ENCODE results near the gene IGF2.
"Not testable (repeated sequence)": the region's sequence is repeated elsewhere in the genome, so short reads cannot be mapped to it uniquely, and the experiment has no call there.

IGF2 gene, protein sequence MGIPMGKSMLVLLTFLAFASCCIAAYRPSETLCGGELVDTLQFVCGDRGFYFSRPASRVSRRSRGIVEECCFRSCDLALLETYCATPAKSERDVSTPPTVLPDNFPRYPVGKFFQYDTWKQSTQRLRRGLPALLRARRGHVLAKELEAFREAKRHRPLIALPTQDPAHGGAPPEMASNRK

DNA sequence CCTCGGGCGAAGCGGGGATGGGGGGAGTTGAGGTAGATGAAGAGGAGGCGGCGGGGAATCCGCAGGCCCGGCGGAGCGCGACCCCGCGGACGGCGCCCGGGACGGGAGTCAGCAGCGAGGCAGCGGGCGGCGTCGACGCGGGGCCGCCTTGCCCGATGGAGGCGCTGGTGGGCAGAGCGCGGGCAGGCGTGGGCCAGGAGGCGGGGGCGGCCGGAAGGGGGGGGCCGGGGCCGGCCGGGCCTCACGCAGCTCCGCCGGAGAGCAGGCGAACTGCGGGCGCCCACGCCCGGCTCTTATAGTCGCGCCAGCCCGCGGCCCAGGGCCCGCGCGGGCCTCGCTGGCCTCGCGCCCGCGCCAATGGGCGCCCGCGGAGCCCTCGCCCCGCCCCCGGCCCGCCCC, at the start of gene IGF2:
TSS of gene IGF2 (minus strand) at position 267 of the 399 bp plus-strand sequence. CDS start 3,866 bp downstream, outside the sequence.
- no peak for DNase-seq (ENCODE audit: low read depth in 3 of 3)

- DNase-seq (ENCODE audit: low read depth in 3 of 3) = no peak
Observed at GRCh38 chr11:2188745-2189144, 49.6 kb upstream of the IGF2 start.

GRCh38 chr11:2187280-2187707, 48.1 kb upstream of the IGF2 start:
- DNase-seq (ENCODE audit: low read depth in 3 of 3) = no peak

GRCh38 chr11:2186669-2187279, 47.6 kb upstream of the IGF2 start:
- DNase-seq (ENCODE audit: low read depth in 3 of 3) = peak; percentile 9 to 24 (median 23)

GRCh38 chr11:2185324-2186085, 46.3 kb upstream of the IGF2 start:
- DNase-seq (ENCODE audit: low read depth in 3 of 3) = no peak

DNA sequence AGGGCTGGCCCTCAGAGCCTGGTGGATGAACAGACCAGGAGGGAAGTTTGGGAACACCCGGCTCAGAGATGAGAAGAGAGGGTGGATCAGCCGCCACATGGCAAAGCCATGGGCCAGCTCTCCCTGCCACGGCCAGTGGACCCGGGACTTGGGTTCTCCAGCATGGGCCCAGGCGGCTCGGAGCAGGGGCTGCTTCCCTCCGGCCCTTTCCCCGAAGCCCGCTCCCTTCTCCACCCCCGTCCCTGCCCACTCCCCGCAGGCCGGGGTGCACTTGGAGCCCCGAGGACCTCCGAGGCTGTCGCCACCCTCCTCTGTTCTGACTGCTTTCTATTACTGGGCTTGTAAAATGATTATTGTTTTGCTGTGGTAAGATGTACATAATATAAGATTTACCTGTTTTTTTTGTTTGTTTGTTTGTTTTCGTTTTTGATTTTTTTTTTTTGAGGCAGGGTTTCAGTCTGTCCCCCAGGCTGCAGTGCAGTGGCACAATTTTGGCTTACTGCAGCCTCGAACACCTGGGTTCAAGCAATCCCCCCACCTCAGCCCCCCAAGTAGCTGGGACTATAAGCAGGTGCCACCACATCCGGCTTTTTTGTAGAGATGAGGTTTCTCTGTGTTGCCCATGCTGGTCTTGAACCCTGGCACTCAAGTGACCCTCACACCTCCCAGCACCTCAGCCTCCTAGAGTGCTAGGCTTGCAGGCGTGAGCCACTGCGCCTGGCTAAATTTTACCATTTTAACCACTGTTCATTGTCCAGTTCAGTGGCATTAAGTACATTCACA, 43.7 kb upstream of the IGF2 start:
- no peak for DNase-seq (ENCODE audit: low read depth in 3 of 3)

- no peak for DNase-seq (ENCODE audit: low read depth in 3 of 3)
Observed at GRCh38 chr11:2182075-2182474, 42.9 kb upstream of the IGF2 start.

GRCh38 chr11:2180789-2181370, 41.7 kb upstream of the IGF2 start:
- no peak for DNase-seq (ENCODE audit: low read depth in 3 of 3)

DNA sequence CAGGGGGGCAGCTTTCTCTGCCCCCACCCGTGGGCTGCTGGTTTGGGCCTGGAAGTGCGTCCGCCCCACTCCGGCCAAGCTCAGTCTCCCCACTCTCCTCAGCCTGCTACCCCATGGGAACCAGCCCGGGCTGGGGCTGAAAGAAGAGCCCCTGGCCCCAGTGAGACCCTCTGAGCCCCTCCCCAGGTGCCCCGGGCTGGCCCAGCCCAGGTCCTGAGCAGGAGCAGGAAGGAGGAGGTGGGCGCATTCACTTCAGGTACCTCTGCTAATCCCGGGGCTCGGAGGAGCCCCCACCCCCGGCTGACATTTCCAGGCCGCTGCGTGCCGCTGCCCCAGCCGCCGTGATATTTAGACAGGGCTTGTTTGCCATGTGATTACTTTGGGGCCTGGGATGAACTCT, 41.2 kb upstream of the IGF2 start:
- no peak for DNase-seq (ENCODE audit: low read depth in 3 of 3)

DNA sequence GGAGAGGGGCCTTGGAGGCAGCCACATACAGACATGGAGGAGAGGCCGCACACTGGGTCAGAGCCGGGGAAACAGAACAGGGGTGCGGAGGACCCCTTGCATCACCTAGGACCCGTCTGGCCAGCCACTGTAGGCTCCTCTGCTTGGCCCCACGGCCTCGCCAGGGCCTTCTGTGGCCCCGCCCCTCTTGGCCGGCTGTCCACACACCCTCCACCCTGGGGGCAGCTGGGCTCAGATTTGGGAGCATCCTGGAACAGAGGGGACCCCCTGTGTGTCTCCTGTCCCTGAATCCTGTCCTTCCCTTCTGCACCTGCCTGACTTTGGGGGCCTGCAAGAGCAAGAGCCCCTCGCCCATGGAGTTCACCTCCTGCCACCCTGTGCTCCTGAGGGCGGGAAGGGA, 40.3 kb upstream of the IGF2 start:
- DNase-seq (ENCODE audit: low read depth in 3 of 3) = no peak

- DNase-seq (ENCODE audit: low read depth in 3 of 3) = no peak
Observed at GRCh38 chr11:2178906-2179494, 39.8 kb upstream of the IGF2 start.

DNA sequence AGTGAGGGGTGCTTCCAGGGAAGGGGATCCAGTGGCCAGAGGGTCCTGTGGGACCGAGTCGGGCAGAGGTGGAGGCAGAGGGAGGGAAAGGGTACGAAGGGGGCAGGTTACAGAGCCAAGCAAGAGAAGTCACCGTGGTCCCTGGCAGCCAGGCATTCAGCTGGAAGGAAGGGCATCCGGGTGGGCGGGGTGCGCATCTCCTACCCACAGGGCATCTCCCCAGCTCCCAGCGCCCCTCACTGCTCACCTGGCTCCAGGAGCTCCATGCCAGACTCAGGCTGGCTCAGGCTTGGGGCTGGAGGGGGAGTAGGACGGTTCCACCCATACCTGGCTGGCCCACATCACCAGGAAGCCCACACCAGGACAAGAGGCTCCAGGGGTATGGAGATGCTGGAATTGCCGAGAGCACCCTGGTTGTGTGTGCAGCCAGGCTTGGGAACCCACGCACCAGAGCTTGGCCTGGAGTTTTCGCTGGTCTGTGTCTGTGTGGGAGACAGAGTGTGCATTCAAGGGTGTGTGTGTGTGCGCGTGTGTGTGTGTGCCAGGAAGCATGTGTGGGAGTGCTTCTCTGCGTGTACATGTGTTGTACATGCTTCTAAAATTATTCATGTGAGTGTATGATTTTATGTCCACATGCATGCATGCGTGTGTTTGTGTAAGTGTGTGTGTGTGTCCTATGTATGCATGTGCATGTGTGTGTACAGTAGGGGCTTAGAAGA, 39.0 kb upstream of the IGF2 start:
- not testable (repeated sequence) for DNase-seq (ENCODE audit: low read depth in 3 of 3)

- no peak for DNase-seq (ENCODE audit: low read depth in 3 of 3)
Observed at GRCh38 chr11:2177076-2177475, 37.9 kb upstream of the IGF2 start.

- no peak for DNase-seq (ENCODE audit: low read depth in 3 of 3)
Observed at GRCh38 chr11:2176389-2176900, 37.3 kb upstream of the IGF2 start.

GRCh38 chr11:2175659-2176058, 36.5 kb upstream of the IGF2 start:
- no peak for DNase-seq (ENCODE audit: low read depth in 3 of 3)

GRCh38 chr11:2174361-2174760, 35.2 kb upstream of the IGF2 start:
- DNase-seq (ENCODE audit: low read depth in 3 of 3) = no peak

DNA sequence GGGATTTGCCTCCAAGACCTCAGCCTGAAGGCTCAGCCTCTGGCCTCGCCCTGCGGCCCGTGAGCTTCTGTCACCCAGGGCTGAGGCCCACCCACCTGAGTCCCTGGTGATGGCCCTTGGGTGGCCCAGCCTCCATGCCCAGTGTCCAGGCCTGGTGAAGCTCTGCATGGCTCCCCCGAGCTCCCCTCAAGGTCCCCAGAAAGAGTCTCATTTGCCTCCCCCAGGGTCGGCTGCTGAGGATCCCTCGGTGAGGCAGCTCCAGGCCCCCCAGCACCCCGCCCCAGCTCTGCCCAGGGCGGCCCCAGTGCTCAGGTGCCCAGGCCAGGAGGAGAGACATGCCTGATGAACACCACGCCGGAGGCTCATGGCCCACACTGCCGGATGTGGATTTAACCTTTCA, 34.6 kb upstream of the IGF2 start:
- no peak for DNase-seq (ENCODE audit: low read depth in 3 of 3)

DNA sequence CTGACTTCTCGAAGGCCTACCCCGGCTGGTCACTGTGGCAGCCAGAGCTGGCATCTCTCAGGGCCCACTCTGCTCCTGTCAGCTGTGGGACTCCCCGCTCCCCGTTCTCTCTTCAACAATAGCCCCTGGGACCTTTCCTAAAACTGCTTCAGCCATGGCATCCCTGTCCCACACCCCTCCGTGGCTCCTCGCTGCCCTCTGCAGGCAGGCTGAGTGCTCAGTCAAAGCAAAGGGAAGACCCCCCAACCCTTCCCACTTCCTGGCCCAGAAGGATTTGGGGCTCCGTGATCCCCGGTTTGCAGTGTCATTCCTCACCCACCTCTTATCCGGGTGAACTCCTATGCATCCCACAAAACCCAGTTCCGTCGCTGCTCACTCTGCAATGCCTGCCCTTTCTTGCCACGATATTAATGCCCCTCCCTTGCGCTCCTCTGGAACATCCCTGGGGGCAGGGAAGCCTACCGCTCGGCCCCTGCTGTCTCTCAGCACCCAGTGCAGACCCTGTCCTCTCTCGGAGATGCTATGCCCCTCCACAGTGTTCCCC, 34.0 kb upstream of the IGF2 start:
- no peak for DNase-seq (ENCODE audit: low read depth in 3 of 3)

- DNase-seq (ENCODE audit: low read depth in 3 of 3) = no peak
Observed at GRCh38 chr11:2172676-2173075, 33.5 kb upstream of the IGF2 start.

GRCh38 chr11:2171591-2172003, 32.4 kb upstream of the IGF2 start, which contains the start of gene TH:
Gene TH (minus strand): TSS chr11:2171815. CDS start chr11:2171786, 29 bp downstream.
- DNase-seq (ENCODE audit: low read depth in 3 of 3) = no peak

Data from stimulated activated CD4-positive, alpha-beta T cell treated with anti-CD3 and anti-CD28 coated beads, TNF-alpha, amount 100 ng/mL, for 4 hours (primary cell).